Panc1 (cell line): Measurements from ENCODE around the gene KCNQ1OT1. TPM values are rescaled to one million over a fixed set of nuclear protein-coding genes. Genes with fewer than 3 reads are reported as not detected.

Experiments
- ATAC-seq: fragments of 200-7000 bp; cut with Tn5 transposase; 2 replicates; pipeline ENCODE4 v1.9.1; 2020; ENCODE audit warnings: mild to moderate bottlenecking, moderate library complexity
- BruUV-seq: library from RNA; stranded (reverse); fragments of 400-500 nt; replicated peaks from 2 replicates; lab custom pipeline; 2021; lab: Mats Ljungman, UMichigan
- CTCF ChIA-PET: fragments of 300-600 bp; sonication (Branson Sonifier 250); formaldehyde crosslinking; loops from one replicate; lab custom pipeline; 2022; ENCODE audit warnings: antibody characterized with exemption; lab: Charles Lee
- POLR2A ChIA-PET: fragments of 300-600 bp; sonication (Branson Sonifier 250); formaldehyde crosslinking; loops from one replicate; lab custom pipeline; 2022; ENCODE audit warnings: antibody characterized with exemption; lab: Charles Lee
- DNase-seq: peaks from one replicate; pipeline ENCODE4 v3.0.0-alpha.2; 2010; ENCODE audit warnings: low read depth, low spot score
- H3K27ac ChIP-seq: 2 replicates; pipeline ENCODE4 v1.5.1; 2011; ENCODE audit warnings: mild to moderate bottlenecking, low read length, inconsistent platforms
- H3K27me3 ChIP-seq: fragments of 200-500 bp; sonication (Bioruptor generic); 2 replicates; pipeline ENCODE4 v1.6.0; 2014; ENCODE audit warnings: low read length, inconsistent platforms; ENCODE audit not compliant: control insufficient read depth, insufficient read depth
- H3K36me3 ChIP-seq: fragments of 200-500 bp; sonication (Bioruptor generic); 2 replicates; pipeline ENCODE4 v1.5.1; 2014; ENCODE audit warnings: inconsistent platforms, mild to moderate bottlenecking, low read length, moderate library complexity; ENCODE audit not compliant: control insufficient read depth, insufficient read depth
- H3K4me1 ChIP-seq: 2 replicates; pipeline ENCODE4 v1.5.1; 2011; ENCODE audit warnings: inconsistent platforms, mild to moderate bottlenecking, low read length, moderate library complexity; ENCODE audit not compliant: control insufficient read depth, insufficient read depth
- H3K4me3 ChIP-seq, 2 experiments: 2 replicates each; pipeline ENCODE4 v1.5.1; 2011 to 2012; ENCODE audit warnings: low read depth in 2 of 2, low read length in 2 of 2, mild to moderate bottlenecking in 2 of 2, inconsistent platforms in 1 of 2, moderate library complexity in 1 of 2
- H3K9me3 ChIP-seq: fragments of 200-500 bp; sonication (Bioruptor generic); 2 replicates; pipeline ENCODE4 v1.5.1; 2014; ENCODE audit warnings: low read depth, mild to moderate bottlenecking, inconsistent platforms, low read length, moderate library complexity; ENCODE audit not compliant: control insufficient read depth, insufficient read depth
- POLR2AphosphoS5 ChIP-seq: IDR thresholded peaks from 2 replicates; pipeline ENCODE4 v1.6.1; 2012; ENCODE audit warnings: mild to moderate bottlenecking, low read depth, low read length, moderate library complexity
- REST ChIP-seq, 2 experiments: IDR thresholded peaks; 2 replicates each; pipeline ENCODE4 v1.6.1; 2011 to 2012; ENCODE audit warnings: low read depth in 2 of 2, control low read depth in 1 of 2, low read length in 1 of 2, mild to moderate bottlenecking in 1 of 2, moderate library complexity in 1 of 2; ENCODE audit not compliant: insufficient read depth in 1 of 2
- SIN3A ChIP-seq: IDR thresholded peaks from 2 replicates; pipeline ENCODE4 v1.6.1; 2012; ENCODE audit warnings: low read depth, mild to moderate bottlenecking, low read length, moderate library complexity, borderline replicate concordance; ENCODE audit not compliant: insufficient read depth
- TCF7L2 ChIP-seq: IDR thresholded peaks from 2 replicates; pipeline ENCODE4 v1.6.1; 2011; ENCODE audit warnings: mild to moderate bottlenecking, low read depth, low read length, inconsistent platforms
- in situ Hi-C: cut with HindIII; loops from 2 replicates; pipeline ENCODE4 v1.10.0; 2016; ENCODE audit warnings: low sequenced_read_pairs, low pct_unique_long_range_greater_than_20kb
- intact Hi-C: fragments of 100-400 bp; cut with micrococcal nuclease; formaldehyde crosslinking; loops from one replicate; pipeline ENCODE4 v1.10.0; 2022; ENCODE audit not compliant: unreplicated experiment
- total RNA-seq: library from RNA; stranded (reverse); gene quantifications from one replicate; pipeline ENCODE4 v1.2.1, GENCODE V29; 2021; ENCODE audit not compliant: unreplicated experiment
- TF ChIP-seq, protein P1 (sequence below): fragments of 450-650 bp; IDR thresholded peaks from 2 replicates; pipeline ENCODE4 v1.5.1; 2017; ENCODE audit warnings: mild to moderate bottlenecking

Gene KCNQ1OT1
- total RNA-seq, 1 experiment from 2014 or later: 1.3 TPM

DNA sequence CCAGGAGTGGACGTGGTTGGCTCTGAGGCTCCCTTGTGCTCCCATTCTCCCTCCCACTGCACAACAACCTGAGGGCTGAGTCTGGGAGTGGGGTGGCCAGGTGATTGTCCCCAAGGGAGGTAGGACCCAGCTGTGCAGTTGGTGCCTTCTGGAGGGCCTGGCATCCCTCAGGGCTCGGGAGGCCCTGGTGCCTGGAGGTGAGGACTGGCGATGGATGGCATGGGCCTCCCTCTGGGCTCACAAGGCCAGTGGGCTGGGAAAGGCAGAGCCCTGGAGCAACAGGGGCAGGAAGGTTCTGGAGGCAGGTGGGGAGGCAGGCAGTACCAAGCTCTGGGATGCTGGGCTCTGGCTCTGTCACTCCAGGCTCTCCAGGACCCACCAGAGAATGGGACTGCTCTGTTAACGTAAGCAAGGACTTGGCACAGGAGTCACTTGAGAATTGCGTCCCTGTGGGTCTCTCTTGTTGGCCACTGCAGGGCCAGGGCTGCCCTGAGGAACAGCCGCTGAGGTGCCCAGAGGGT is 114.2 kb downstream of the KCNQ1OT1 start:
- ATAC-seq (no peak), DNase-seq (no peak)
- TF ChIP-seq, protein P1, sequence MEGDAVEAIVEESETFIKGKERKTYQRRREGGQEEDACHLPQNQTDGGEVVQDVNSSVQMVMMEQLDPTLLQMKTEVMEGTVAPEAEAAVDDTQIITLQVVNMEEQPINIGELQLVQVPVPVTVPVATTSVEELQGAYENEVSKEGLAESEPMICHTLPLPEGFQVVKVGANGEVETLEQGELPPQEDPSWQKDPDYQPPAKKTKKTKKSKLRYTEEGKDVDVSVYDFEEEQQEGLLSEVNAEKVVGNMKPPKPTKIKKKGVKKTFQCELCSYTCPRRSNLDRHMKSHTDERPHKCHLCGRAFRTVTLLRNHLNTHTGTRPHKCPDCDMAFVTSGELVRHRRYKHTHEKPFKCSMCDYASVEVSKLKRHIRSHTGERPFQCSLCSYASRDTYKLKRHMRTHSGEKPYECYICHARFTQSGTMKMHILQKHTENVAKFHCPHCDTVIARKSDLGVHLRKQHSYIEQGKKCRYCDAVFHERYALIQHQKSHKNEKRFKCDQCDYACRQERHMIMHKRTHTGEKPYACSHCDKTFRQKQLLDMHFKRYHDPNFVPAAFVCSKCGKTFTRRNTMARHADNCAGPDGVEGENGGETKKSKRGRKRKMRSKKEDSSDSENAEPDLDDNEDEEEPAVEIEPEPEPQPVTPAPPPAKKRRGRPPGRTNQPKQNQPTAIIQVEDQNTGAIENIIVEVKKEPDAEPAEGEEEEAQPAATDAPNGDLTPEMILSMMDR: no peak
- TF ChIP-seq TCF7L2: no peak
- TF ChIP-seq SIN3A: no peak
- TF ChIP-seq POLR2AphosphoS5: no peak
- TF ChIP-seq REST (IDR thresholded peaks at IDR 0.05; ENCODE audit: insufficient read depth in 1 of 2, low read depth in 2 of 2, low read length in 1 of 2): no peak
- Histone ChIP-seq H3K9me3 (no peaks in the 10 kb centered on the region), H3K27ac (no peak overlapping the region), H3K4me3 (no peak overlapping the region), H3K36me3 (no peaks in the 10 kb centered on the region), H3K27me3 (no peaks in the 10 kb centered on the region), H3K4me1 (no peaks in the 10 kb centered on the region)
- intact Hi-C loops (no loop called here), in situ Hi-C loops (no loop called here)
- no TSS peak for BruUV-seq
- POLR2A ChIA-PET: no interaction called here
- CTCF ChIA-PET: no interaction called here

GRCh38 chr11:2584812-2585565 is 114.8 kb downstream of the KCNQ1OT1 start:
- in situ Hi-C loops (no loop called here), intact Hi-C loops (no loop called here)
- CTCF ChIA-PET: no interaction called here
- POLR2A ChIA-PET: no interaction called here
- no peaks in the 10 kb centered on the region for H3K36me3 ChIP-seq
- H3K9me3 ChIP-seq: no peaks in the 10 kb centered on the region
- ATAC-seq (no peak), DNase-seq (no peak)
- H3K27ac ChIP-seq: no peak overlapping the region
- TF ChIP-seq POLR2AphosphoS5 (no peak), SIN3A (no peak), REST (IDR thresholded peaks at IDR 0.05; ENCODE audit: insufficient read depth in 1 of 2, low read depth in 2 of 2, low read length in 1 of 2) (no peak), TCF7L2 (no peak)
- TF ChIP-seq, protein P1: no peak
- no TSS peak for BruUV-seq
- no peaks in the 10 kb centered on the region for H3K4me1 ChIP-seq
- no peak overlapping the region for H3K4me3 ChIP-seq
- no peaks in the 10 kb centered on the region for H3K27me3 ChIP-seq
